ENCODE results near the gene DAB1. TPM values are rescaled to one million over a fixed set of nuclear protein-coding genes. Genes with fewer than 3 reads are reported as not detected.

Gene DAB1
- total RNA-seq, 1 donor from 2014 or later = 3.1 TPM

DNA sequence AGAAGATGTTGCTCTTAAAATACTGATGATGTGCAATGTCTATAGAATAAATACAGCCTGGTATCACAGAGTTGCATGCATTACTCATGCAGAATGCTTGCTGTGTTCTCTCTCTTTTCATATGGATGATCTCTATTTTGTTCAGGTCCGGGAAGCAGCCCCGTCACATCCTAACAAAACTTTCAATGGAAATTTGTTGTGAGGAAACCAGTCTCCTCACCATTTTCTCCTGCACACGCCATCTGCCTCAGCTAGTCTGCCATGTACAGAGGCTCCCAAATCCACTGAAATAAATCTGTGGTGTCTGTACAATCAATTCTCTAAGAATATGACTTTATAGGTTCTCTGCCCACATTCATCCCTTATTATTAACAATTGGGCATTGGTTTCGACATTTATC is 42.4 kb downstream of the DAB1 start:
- Mint-ChIP-seq H3K9me3 (ENCODE audit: unreplicated experiment) (no peaks in the 10 kb centered on the region), H3K4me3 (ENCODE audit: unreplicated experiment) (no peak overlapping the region), H3K4me1 (ENCODE audit: low read depth, unreplicated experiment) (peaks cover 4% of the 10 kb centered on the region), H3K27me3 (ENCODE audit: unreplicated experiment) (no peaks in the 10 kb centered on the region), H3K27ac (ENCODE audit: unreplicated experiment) (no peak overlapping the region), H3K36me3 (ENCODE audit: unreplicated experiment) (no peaks in the 10 kb centered on the region)
- TF ChIP-seq CTCF (IDR thresholded peaks at IDR 0.05; ENCODE audit: partially characterized antibody, unreplicated experiment) = no peak
- DNase-seq = no peak

GRCh38 chr1:57380923-57381322 is 42.9 kb downstream of the DAB1 start:
- H3K4me1 Mint-ChIP-seq (ENCODE audit: low read depth, unreplicated experiment) = peaks cover 4% of the 10 kb centered on the region
- no peaks in the 10 kb centered on the region for H3K27me3 Mint-ChIP-seq (ENCODE audit: unreplicated experiment)
- H3K36me3 Mint-ChIP-seq (ENCODE audit: unreplicated experiment) = no peaks in the 10 kb centered on the region
- H3K27ac Mint-ChIP-seq (ENCODE audit: unreplicated experiment) = no peak overlapping the region
- no peak overlapping the region for H3K4me3 Mint-ChIP-seq (ENCODE audit: unreplicated experiment)
- TF ChIP-seq CTCF (IDR thresholded peaks at IDR 0.05; ENCODE audit: partially characterized antibody, unreplicated experiment) = no peak
- DNase-seq = no peak
- H3K9me3 Mint-ChIP-seq (ENCODE audit: unreplicated experiment) = no peaks in the 10 kb centered on the region

- Mint-ChIP-seq H3K36me3 (ENCODE audit: unreplicated experiment) (no peaks in the 10 kb centered on the region), H3K27ac (ENCODE audit: unreplicated experiment) (no peak overlapping the region), H3K4me3 (ENCODE audit: unreplicated experiment) (no peak overlapping the region), H3K9me3 (ENCODE audit: unreplicated experiment) (no peaks in the 10 kb centered on the region), H3K4me1 (ENCODE audit: low read depth, unreplicated experiment) (peaks cover 4% of the 10 kb centered on the region), H3K27me3 (ENCODE audit: unreplicated experiment) (no peaks in the 10 kb centered on the region)
- TF ChIP-seq CTCF (IDR thresholded peaks at IDR 0.05; ENCODE audit: partially characterized antibody, unreplicated experiment) = no peak
- DNase-seq = no peak
Measured at GRCh38 chr1:57378534-57378933, 45.3 kb downstream of the DAB1 start.

DNA sequence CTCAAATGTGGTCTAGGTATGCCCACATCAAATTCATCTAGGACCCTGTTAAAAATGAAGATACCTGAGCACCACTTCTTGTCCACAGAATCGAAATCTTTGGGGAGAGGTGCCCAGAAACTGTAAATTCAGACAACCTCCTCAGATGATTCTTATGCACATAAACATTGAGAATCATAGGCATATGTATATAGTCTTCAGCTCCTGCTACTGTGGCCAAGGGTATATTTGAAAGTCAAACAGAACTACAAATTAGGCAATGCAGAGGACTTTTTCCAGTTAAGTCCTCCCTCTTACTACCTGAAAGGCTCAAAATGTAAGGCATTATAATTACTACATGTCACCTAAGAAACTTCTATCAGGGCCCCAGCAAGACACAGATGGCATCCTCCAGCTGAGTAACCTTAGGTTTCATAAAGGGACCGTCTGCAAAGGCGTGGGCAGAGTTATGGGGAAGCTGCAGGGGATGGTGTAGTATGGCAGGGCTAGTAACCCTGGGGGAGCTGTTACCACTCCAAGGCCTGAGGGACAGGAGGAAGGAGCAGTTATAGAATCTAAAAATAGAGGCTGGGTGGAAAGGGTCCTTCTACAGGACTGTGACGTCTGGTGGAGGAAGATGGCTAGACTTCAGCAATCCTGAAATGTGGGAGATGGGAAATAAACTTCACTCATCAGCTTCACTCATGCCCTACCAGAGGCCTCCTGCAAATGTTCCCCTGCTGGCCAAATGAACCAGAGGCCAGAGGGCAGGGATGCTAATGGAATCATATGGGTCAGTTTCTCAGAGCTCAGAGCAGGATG is 46.3 kb downstream of the DAB1 start:
- no peaks in the 10 kb centered on the region for H3K36me3 Mint-ChIP-seq (ENCODE audit: unreplicated experiment)
- no peaks in the 10 kb centered on the region for H3K9me3 Mint-ChIP-seq (ENCODE audit: unreplicated experiment)
- peaks cover 4% of the 10 kb centered on the region for H3K4me1 Mint-ChIP-seq (ENCODE audit: low read depth, unreplicated experiment)
- no peak for DNase-seq
- TF ChIP-seq CTCF (IDR thresholded peaks at IDR 0.05; ENCODE audit: partially characterized antibody, unreplicated experiment) = peak; percentile 12
- H3K27me3 Mint-ChIP-seq (ENCODE audit: unreplicated experiment) = no peaks in the 10 kb centered on the region
- no peak overlapping the region for H3K4me3 Mint-ChIP-seq (ENCODE audit: unreplicated experiment)
- no peak overlapping the region for H3K27ac Mint-ChIP-seq (ENCODE audit: unreplicated experiment)

DNA sequence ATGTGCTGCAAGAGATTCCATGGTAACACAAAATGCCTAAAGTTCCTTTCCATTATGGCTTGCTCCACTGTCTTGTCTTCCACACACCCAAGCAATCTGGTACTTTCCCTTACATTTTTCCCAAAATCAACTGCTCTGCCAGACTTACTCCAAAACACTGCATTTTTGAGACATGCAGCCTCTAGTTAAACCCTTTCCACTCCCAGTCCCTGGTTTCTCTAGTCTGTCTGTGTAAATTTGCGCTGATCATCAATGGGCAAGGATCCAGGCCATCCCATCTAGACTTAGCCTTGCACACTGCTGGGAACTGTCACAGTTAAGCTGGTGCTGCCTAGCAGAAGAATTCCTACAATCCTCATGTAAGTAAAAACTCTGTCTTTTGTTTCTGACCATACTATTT is 47.8 kb downstream of the DAB1 start:
- Mint-ChIP-seq H3K9me3 (ENCODE audit: unreplicated experiment) (no peaks in the 10 kb centered on the region), H3K36me3 (ENCODE audit: unreplicated experiment) (no peaks in the 10 kb centered on the region), H3K27ac (ENCODE audit: unreplicated experiment) (no peak overlapping the region), H3K27me3 (ENCODE audit: unreplicated experiment) (peaks cover under 1% of the 10 kb centered on the region), H3K4me1 (ENCODE audit: low read depth, unreplicated experiment) (peaks cover 4% of the 10 kb centered on the region), H3K4me3 (ENCODE audit: unreplicated experiment) (no peak overlapping the region)
- TF ChIP-seq CTCF (IDR thresholded peaks at IDR 0.05; ENCODE audit: partially characterized antibody, unreplicated experiment) = no peak
- no peak for DNase-seq

Measured in glutamatergic neuron (in vitro differentiated cells).